NCI-H2196 (cell line): ENCODE data around the gene LRMDA.

Experiments
- DNase-seq: peaks from one replicate; lab custom pipeline; 2025; ENCODE audit not compliant: unreplicated experiment; lab: John Stamatoyannopoulos, UW

The LRMDA gene

GRCh38 chr10:75401569-75402485, 29.6 kb upstream of the LRMDA start, which contains the start of gene ZNF503:
Gene ZNF503 (minus strand): TSS chr10:75401764. CDS start chr10:75401419, 345 bp downstream.
- peak; percentile 97 for DNase-seq

DNA sequence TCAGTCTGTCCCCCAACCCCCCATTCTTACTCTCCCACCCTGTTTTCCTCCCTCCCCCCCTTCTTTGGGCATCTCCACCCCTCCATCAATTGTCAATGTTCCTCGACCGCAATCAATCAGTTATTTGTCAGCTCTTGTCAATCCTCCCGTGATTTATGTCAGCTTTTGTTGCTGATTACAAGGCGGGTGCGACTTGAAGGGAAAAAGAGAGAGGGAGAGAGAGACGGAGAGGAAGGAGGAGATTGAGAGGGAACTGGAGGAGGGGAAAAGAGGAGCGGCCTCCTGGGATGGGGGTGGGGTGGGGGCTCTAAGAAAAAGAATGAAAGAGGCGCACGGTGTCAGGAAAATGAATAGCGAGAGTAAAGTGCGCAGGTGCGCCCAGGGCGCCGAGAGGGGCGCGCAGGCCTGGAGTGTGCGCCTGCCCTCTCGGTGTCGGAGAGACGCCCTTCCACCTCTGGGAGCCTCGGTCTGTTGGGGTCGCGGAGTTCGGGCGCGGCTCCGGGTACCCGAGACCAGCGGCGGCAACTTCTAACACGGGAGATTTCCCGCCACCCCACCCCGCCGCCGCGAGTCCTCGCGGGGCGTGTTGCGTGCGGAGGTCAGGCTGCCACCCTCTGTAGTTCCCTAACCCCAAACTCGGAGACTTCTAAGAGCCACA, 28.8 kb upstream of the LRMDA start:
- peak; percentile 88 for DNase-seq

DNA sequence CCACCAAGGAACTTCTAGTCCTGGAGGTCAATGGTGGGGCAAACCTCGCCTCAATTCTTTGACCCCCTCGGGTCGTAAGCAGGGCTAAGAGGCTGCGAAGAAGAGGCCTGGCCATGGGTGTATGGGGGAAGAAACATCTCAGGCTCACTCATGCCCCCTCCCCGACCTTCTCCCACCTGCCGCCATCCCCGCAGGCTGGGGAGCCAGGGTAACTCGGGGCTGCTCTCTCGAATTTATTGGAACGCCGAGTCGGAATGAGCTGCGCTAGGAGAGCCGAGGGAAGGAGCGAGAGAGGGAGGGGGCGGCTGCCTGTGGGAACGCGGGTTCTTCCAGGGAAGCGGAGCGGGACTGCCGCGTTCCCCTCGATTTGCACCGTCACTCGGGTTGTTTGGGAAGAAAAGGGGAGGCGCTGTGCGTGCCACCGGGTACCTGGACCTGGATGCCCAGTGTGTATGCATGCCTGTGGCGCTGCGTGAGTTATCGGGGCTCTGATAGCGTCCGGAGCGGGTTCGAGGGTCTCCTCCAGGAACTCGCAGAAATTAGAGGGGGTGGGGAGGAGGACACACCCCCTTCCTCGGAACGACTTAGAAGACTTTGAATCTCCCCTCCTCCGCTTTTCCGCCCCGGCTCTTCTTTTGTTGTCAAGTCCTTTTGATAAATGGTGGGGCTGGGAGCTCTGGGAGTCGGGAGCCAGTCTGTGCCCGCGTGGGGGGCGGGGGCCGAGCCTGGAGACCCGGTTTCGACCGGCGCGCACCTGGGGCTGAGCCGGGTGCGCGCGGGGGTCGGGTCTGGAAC, 28.1 kb upstream of the LRMDA start:
- peak; percentile 33 for DNase-seq

DNA sequence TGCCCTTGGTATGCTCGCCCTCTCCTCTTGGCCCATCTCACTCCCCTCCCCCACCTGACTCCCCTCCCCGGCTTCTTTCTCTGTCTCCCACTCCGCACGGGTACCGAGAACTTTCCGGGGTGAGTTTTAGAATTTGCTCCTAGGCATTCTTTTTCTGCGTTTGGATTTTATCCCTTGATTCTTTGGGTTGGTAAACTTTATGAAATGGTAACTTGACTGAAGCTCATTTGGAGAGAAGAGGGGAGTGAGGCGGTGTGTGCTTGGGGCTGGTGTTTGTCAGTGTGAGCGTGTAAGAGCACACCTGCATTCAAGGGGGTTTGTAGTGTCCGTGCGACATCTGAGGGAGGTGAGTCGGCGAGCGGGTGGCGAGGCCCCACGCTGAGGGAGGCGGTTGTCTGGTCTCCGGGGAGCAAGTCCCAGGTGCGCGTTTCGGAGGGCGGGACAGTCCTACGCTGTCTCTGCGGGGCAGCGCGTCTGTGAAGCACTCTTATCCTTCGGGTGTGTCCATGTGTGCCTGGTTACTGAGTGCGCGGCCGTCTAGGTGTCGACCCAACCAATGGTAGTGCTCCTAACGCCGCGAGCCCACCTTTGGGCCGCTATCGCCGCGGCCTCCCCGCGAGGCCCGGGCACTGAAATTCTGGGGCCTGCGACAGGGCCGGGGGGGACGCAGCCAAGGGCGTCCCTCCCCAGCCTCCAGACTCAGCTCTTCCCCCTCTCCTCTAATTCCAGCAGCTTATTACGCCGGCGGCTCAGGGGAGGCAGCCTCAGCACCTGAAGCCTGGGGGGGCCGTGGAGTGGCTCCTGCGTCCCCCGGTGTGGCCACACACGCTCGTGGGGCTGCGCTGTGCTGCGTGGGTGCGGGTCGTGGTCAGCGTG, 27.2 kb upstream of the LRMDA start:
- DNase-seq, result peak; percentile 16

- no peak for DNase-seq
Observed at GRCh38 chr10:75404815-75405597, 26.4 kb upstream of the LRMDA start.

DNA sequence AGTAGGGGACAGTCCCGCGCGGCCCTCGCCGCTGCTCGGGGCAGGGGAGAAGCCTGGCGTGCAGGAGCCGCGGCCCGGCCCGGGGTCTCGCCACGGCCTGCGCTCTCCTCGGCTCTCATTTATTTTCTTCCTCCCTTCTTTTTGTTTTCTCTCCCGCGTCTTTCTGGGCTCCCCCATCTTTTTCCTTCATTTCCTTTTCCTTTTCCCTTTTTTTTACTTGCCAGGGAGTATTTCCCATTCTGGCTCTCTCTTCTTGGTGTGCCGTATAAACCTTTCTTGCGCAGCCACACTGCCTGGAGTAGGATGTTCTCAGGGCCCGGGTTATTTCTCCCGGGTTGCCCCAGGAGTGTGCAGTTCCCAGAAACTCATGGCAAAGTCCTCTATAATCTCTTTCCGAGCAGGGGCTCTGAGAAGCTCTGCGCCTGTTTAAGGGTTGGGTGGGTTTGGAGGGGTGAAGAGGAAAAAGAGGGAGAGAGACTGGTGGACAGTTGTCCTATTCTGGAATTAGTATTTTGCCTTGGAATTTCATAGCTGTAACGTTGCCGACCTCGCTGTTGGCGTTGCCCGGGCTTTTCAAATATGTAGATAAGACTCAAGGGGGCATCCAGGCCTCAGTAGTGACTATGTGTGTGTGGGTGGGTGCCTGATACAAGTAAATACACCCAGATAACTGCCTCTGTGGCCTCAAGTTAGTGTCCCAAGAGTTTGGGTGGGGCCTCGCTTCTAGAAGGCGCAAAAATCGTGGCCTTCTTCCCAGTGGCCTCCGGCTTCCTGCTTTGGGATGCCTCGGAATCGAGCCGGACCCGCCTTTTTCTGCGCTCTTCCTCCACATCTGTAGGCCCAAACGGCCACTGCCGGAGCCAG, 25.6 kb upstream of the LRMDA start:
- DNase-seq, result no peak

GRCh38 chr10:75406462-75407223, 24.8 kb upstream of the LRMDA start:
- no peak for DNase-seq

GRCh38 chr10:75407224-75407712, 24.2 kb upstream of the LRMDA start:
- DNase-seq, result no peak

- DNase-seq, result no peak
Observed at GRCh38 chr10:75407713-75408508, 23.5 kb upstream of the LRMDA start.

DNA sequence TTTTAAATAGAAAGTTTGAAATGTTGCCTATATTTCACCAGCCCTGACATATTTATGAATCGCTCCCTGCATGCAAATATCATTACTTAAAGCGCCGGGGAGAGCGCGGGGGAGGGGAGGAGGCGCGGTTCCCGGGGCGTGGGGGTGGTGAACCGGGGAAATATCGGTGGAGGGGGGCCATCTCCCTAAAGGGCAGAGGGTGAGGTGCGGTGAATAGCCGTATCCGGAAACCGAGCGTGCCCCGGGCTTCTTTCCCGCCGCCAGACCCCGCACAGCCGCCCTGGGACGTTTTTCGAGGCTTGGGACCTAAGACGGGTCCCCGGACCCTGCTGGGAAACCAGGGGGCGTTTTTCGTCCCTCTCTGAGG, 22.9 kb upstream of the LRMDA start:
- no peak for DNase-seq

DNA sequence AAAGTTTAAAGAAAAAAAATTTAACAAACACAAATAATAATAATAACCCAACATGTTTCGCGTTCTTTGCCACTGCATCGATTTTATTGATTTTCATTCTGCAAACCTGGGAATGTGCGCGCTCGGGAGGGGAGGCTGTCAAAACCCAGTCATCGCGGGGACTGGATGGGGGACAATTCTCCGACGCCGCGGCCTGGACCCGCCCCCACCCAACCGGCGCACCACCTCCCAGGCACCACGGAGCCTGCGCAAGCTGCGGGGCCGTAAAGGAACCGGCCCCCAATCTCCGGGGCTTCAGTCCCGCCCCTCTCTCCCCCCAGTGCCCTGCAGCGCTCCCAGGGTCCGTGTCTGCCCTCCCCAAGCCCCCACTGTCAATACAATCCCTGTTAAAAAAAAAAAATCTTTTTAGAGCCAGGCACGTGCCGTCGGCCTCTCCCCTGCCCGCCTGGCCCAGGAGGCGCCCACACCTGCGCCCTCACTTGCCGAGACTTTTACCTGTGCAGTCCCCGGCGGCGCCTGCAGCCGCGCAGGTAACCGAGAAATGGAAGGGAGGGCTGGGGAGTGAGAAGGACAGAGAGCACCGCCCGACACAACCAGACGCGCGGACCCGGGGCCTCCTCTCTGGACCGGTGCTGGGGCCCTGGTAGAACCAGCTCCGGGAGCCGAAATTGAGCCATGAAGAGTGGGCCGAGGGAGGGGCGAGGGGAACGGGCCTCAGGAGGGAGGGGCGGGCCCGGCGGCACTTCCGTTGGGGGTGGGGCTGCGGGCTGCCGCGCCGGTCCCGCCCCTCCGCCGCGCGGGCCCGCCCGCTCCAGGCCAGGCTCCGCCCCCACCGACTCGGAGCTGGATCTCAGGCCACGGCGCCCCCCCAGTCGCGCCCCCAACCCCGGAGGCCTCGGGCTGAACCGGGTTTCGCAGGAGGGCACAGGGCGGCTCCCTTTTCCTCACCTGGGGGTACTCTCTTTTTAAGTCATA, 22.2 kb upstream of the LRMDA start:
- DNase-seq, result peak; percentile 79

GRCh38 chr10:75410132-75411005, 21.1 kb upstream of the LRMDA start:
- no peak for DNase-seq

DNA sequence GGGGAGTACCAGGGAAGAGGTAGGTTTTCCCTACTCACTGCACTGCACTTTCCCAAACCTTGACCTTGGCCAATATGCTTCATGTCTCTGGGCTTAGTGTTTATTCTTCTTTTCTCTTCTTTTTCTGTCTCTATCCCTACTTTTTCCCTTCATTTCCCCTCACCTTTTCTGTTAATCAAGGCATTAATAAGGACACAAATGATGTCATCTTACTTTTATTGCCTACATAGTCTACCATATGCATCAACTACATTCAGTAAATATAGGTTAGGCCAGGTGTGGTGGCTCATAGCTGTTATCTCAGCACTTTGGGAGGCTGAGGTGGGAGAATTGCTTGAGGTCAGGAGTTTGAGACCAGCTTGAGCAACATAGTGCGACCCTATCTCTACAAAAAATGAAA, 16.9 kb upstream of the LRMDA start:
- no peak for DNase-seq

DNA sequence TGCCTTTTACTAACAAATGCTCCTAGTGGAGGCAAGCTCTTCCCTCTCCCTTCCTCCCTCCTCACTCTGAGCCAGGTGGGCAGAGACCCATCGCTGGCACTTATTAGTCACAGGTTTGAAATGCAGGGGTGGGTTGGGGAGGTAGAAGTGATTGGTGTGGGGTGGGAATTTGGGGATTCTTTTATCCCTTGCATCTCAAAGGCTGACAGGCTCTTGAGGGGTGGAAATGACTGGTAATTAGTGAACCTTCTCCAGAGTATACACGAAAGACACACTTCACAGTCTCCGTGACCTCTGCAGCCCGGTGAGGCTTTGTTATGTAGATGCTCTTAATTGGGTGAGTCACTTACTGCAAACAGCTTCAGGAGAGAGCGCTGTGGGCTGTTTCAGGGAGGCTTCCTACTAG, 13.9 kb upstream of the LRMDA start:
- DNase-seq, result peak; percentile 61

DNA sequence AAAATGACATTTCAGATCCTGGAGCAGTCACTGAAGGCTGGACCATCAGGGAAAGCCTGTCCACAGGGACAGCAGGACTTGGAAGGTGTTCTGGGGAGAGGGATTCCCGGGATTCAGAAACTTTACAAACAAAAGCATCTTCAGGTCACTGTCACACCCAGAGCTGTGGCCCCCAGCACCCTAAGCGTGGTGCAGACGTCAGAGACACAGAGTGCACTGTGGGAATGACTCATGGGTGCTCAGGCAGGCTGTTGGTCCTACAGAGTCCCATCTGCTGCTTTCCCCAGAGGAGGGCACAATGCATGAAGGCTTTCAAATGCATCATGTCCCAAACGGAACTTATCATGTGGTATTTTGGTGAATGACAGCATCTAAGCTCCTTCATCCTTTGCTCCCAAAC, 13.1 kb upstream of the LRMDA start:
- DNase-seq, result no peak
